Natural killer cell treated with Interleukin-12 subunit alpha and Interleukin-12 subunit beta and Interleukin-15 and Interleukin-18, amount 100 ng/mL, for 72 hours (primary cell): ENCODE data around the gene PDE6H. TPM values are rescaled to one million over a fixed set of nuclear protein-coding genes. Genes with fewer than 3 reads are reported as not detected.

ENCODE experiments used
- ATAC-seq, 2 donors: fragments of 150-1000 bp; cut with Tn5 transposase in 1 of 2; sonication (Bioruptor Pico), chemical (Tn5 transposase) in 1 of 2; 2 replicates each; pipeline ENCODE4 v1.10.0; 2021
- DNase-seq: peaks from one replicate; pipeline ENCODE4 v3.0.0; 2022; ENCODE audit warnings: low spot score
- H3K27ac Mint-ChIP-seq, 2 donors: 1 replicate in 1 of 2; 2 replicates in 1 of 2; pipeline ENCODE4 v1.8.0; 2022; ENCODE audit warnings: mixed read lengths in 2 of 2, mild to moderate bottlenecking in 1 of 2, moderate library complexity in 1 of 2
- H3K27me3 Mint-ChIP-seq, 2 donors: 1 replicate in 1 of 2; 2 replicates in 1 of 2; pipeline ENCODE4 v1.8.0; 2022; ENCODE audit warnings: mixed read lengths in 2 of 2
- H3K36me3 Mint-ChIP-seq: one replicate; pipeline ENCODE4 v1.8.0; 2022; ENCODE audit warnings: mixed read lengths
- H3K4me1 Mint-ChIP-seq, 2 donors: 1 replicate in 1 of 2; 2 replicates in 1 of 2; pipeline ENCODE4 v1.8.0; 2022; ENCODE audit warnings: low read depth in 2 of 2, mixed read lengths in 2 of 2, mild to moderate bottlenecking in 1 of 2
- H3K4me3 Mint-ChIP-seq: one replicate; pipeline ENCODE4 v1.8.0; 2022; ENCODE audit warnings: mixed read lengths
- H3K9me3 Mint-ChIP-seq: 2 replicates; pipeline ENCODE4 v1.8.0; 2022; ENCODE audit warnings: mixed read lengths
- total RNA-seq, 2 donors: library from RNA; stranded (reverse); gene quantifications; one replicate each; pipeline ENCODE4 v1.2.3, GENCODE V29; 2022

The PDE6H gene
- total RNA-seq, 2 donors from 2014 or later, result not detected

DNA sequence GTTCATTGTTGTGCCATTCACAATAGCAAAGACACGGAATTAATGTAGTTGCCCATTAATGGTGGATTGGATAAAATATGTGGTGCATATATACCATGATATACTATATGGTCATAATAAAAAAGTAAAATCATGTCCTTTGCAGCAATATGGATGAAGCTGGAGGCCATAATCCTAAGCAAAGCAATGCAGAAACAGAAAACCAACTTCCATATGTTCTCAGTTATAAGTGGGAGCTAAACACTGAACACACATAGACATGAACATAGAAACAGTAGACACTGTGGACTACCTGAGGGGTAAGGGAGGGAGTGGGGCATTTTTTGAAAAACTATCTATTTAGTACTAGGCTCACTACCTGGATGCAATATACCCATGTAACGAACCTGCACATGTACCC is 31.5 kb upstream of the PDE6H start:
- ATAC-seq, result no peak
- DNase-seq, result no peak
- peaks cover 67% of the 10 kb centered on the region for H3K36me3 Mint-ChIP-seq
- H3K27me3 Mint-ChIP-seq, result no peaks in the 10 kb centered on the region
- H3K9me3 Mint-ChIP-seq, result no peaks in the 10 kb centered on the region
- no peak overlapping the region for H3K4me3 Mint-ChIP-seq
- no peak overlapping the region for H3K27ac Mint-ChIP-seq
- peaks cover 28 to 45% of the 10 kb centered on the region in 2 donors for H3K4me1 Mint-ChIP-seq

DNA sequence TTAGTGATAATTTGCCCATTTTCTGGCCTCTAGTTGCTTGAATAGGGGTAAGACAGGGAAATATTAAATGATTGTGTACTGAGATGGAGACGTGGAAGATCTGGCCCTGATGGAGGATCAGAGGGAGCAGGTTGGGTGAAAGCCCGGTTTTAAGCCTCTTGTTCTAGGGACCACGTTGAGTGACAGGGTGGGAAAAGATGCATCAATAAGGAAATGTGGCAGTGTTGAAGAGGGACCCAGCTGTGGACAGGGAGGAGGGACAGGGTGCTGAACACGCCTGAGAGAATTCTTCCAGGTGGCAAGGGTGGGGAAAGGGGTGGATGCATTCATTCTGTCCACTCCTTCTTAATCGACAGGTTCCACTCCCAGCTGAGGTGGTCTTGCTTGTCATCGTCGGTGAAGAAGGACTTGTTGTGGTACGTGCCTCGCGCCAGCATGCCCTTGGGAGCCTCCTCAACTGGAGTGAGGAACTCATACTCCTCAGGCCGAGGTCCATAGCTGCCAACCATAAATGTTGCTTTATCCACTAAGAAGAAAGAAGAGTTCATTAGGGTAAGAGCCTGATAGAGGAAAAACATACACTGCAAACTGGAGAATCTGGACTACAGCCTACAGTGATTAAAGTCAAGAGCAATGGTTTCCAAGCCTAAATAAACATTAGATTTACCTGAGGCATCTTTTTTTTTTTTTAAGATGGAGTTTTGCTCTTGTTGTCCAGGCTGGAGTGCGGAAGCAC is 30.5 kb upstream of the PDE6H start:
- no peaks in the 10 kb centered on the region for H3K27me3 Mint-ChIP-seq
- peak overlapping the region; percentile 6 to 35 for H3K27ac Mint-ChIP-seq
- no peak for ATAC-seq
- no peak overlapping the region for H3K4me3 Mint-ChIP-seq
- peaks cover 30 to 50% of the 10 kb centered on the region in 2 donors for H3K4me1 Mint-ChIP-seq
- DNase-seq, result no peak
- no peaks in the 10 kb centered on the region for H3K9me3 Mint-ChIP-seq
- peaks cover 73% of the 10 kb centered on the region for H3K36me3 Mint-ChIP-seq

DNA sequence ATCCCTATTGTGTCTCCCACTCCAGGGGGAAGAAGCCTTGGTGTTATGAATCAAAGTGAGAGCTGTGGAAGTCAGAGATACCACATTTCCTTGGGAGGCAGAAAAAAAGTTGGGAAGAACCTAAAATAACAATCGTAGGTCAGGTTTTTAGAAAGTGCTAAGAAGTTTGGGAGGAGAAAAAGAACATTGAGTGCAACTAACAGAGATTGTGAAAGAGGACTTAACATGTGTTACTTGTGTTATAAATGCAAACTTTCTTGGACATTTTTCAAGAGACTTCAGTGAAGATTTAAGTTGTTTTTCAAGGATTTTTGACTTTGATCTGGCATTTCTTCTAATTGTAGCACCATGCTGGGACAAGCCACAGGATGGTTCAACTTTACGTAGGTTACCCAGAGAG is 26.7 kb upstream of the PDE6H start:
- Mint-ChIP-seq H3K4me3 (peak overlapping the region; percentile 69), H3K36me3 (peaks cover 74% of the 10 kb centered on the region), H3K27me3 (no peaks in the 10 kb centered on the region), H3K27ac (peak overlapping the region; percentile 89 to 92), H3K9me3 (no peaks in the 10 kb centered on the region), H3K4me1 (peaks cover 47 to 57% of the 10 kb centered on the region in 2 donors)
- no peak for ATAC-seq
- no peak for DNase-seq

DNA sequence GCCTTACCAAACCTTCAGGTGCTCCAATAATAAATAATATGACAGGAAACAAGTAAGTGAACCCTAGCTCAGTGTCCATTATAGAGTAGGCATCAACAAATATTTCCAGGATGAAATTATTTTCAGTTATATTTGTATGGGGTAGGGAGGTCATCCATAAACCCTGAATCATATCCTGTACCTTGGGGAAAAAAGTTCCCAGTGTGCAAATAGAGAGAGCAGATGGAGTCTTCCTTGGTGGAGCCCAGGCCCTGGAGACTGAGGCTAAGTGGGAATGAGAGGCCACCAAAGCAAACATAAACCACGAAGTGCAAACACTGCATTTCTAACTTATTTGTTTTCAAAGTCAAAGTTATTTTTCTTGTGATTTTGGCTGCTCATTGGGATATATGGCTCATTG is 26.0 kb upstream of the PDE6H start:
- DNase-seq (no peak), ATAC-seq (no peak)
- Mint-ChIP-seq H3K27me3 (no peaks in the 10 kb centered on the region), H3K4me1 (peaks cover 54 to 64% of the 10 kb centered on the region in 2 donors), H3K9me3 (no peaks in the 10 kb centered on the region), H3K36me3 (peaks cover 77% of the 10 kb centered on the region), H3K4me3 (peak overlapping the region; percentile 69), H3K27ac (peak overlapping the region; percentile 89 to 92)

DNA sequence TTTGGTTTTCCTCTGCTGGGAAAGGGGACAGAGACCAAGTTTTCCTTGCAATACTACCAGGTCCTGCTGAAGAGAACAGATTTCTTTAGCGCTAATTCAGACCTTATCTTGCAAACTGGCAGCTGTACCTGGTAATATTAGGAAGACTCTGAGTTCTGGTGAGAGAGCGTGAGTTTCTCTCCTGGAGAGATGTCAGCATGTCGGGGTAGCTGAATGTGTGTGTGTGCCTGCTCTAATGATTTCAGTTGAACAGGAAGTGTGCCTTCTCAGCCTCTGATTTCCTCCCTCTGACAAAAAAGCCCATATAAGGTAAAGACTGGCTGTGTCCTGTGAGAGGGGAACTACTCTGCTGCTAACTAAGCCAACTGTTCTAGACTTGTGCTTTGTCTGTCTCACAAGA is 24.2 kb upstream of the PDE6H start:
- ATAC-seq, result peak; percentile 92 to 93
- Mint-ChIP-seq H3K9me3 (no peaks in the 10 kb centered on the region), H3K4me1 (peaks cover 63 to 82% of the 10 kb centered on the region in 2 donors), H3K4me3 (peak overlapping the region; percentile 83), H3K27me3 (no peaks in the 10 kb centered on the region), H3K27ac (peak overlapping the region; percentile 89 to 92), H3K36me3 (peaks cover 73% of the 10 kb centered on the region)
- DNase-seq, result peak; percentile 75

DNA sequence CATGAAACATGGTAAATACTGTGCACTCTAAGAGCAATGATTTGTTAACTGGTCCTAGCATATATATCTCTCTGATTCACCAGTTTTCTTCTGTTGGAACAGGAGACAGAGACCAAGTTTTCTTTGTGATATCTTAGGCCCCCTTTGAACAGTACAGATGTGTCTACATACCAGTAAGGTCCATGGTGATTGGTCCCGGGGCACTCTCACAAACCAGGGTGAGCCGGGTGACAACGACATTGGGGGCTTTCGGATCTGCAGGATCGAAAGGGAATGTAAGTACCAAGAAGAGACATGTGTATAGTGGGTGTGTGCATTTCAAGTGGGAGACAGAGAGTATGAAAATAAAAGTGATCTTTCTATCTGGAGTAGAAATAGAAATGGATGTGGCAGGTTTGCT is 23.2 kb upstream of the PDE6H start:
- H3K4me1 Mint-ChIP-seq, result peaks cover 71 to 92% of the 10 kb centered on the region in 2 donors
- DNase-seq (no peak), ATAC-seq (no peak)
- no peaks in the 10 kb centered on the region for H3K27me3 Mint-ChIP-seq
- peak overlapping the region; percentile 89 to 92 for H3K27ac Mint-ChIP-seq
- H3K4me3 Mint-ChIP-seq, result peak overlapping the region; percentile 83
- peaks cover 71% of the 10 kb centered on the region for H3K36me3 Mint-ChIP-seq
- no peaks in the 10 kb centered on the region for H3K9me3 Mint-ChIP-seq

DNA sequence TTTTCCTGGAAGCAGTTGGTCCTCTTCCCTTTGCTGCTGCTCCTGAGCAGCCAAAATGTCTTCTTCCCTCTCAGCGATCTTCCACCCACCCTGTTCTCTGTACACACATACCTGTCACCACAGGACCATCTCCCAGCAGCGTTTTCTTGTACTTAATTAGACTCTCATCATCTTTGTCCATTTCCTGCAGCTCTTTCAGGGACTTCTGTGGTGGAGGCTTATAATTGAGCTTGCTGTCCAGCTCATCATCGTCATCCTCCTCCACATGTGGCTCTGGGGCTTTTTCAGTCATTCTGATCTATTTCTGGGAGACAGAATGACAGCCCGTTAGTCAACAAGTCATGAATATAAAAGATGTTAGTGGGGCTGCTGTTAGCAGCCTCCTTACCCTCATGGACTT is 22.4 kb upstream of the PDE6H start:
- Mint-ChIP-seq H3K36me3 (peaks cover 63% of the 10 kb centered on the region), H3K4me1 (peaks cover 69 to 92% of the 10 kb centered on the region in 2 donors), H3K4me3 (peak overlapping the region; percentile 83), H3K27ac (peak overlapping the region; percentile 89 to 92), H3K9me3 (no peaks in the 10 kb centered on the region), H3K27me3 (no peaks in the 10 kb centered on the region)
- ATAC-seq (peak in 1 of 2 donors; percentile 34), DNase-seq (no peak)

DNA sequence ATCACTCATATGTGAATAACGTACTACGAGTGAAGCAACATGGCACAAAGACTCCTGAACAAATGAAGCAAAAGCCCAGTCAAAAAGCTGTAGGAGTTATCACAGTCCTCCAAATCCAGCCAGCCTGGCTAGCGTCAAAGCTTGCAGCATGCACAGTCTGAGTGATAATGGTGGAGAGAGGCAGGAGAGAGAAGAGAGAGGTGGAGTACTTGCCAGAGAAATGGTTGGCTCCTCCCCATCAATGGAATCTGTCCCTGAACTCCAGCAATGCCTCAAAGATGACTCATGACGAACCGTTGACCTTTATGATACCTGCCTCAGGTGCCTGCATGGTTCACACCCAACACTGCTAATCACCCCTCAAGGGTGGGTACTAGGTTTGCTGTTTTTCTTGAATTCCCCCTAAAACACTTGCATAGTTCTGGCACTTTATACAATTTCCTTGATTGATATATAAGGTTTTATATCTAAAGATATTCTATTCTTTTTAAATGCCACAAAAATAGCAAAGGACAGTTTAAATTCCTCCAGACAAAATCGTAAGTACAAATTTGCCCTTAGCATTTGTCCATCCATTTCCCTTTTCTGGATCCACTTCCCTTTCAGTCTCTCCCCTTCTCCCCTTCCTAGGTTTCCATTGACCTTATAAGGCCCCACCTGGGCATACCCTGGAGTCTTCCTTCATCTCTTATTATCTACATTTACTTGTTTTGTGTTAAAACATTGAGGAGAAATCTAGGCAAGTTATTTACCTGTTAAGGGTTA is 21.7 kb upstream of the PDE6H start:
- H3K36me3 Mint-ChIP-seq, result peaks cover 56% of the 10 kb centered on the region
- DNase-seq, result no peak

DNA sequence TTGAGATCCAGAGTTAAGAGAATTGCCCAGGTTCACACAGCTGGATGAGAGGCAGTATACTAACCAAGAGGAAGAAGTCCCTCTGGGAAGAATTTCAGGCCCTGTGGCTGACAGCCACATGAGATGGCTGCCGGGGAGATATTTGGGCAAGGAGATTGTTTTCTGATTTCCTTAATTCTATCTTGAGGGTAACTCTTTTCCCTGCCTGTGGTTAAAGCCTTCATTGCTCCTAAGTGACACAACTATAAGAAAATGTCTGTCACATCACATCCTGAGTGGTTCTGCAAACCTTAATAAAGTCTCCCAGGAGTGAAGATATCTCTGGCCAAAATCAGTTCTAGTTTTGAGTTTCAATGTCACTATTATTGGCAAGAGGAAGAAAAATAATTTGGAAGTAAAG is 21.0 kb upstream of the PDE6H start:
- H3K36me3 Mint-ChIP-seq, result peaks cover 49% of the 10 kb centered on the region
- H3K27ac Mint-ChIP-seq, result peak overlapping the region; percentile 89 to 92
- no peaks in the 10 kb centered on the region for H3K9me3 Mint-ChIP-seq
- DNase-seq (no peak), ATAC-seq (no peak)
- peak overlapping the region; percentile 83 for H3K4me3 Mint-ChIP-seq
- no peaks in the 10 kb centered on the region for H3K27me3 Mint-ChIP-seq
- peaks cover 75 to 88% of the 10 kb centered on the region in 2 donors for H3K4me1 Mint-ChIP-seq

More for the DNA sequence above, 21.7 kb upstream of the PDE6H start:
- Mint-ChIP-seq H3K27ac (peak overlapping the region; percentile 89 to 92), H3K9me3 (no peaks in the 10 kb centered on the region), H3K4me3 (peak overlapping the region; percentile 83), H3K27me3 (no peaks in the 10 kb centered on the region), H3K4me1 (peaks cover 74 to 88% of the 10 kb centered on the region in 2 donors)
- no peak for ATAC-seq

DNA sequence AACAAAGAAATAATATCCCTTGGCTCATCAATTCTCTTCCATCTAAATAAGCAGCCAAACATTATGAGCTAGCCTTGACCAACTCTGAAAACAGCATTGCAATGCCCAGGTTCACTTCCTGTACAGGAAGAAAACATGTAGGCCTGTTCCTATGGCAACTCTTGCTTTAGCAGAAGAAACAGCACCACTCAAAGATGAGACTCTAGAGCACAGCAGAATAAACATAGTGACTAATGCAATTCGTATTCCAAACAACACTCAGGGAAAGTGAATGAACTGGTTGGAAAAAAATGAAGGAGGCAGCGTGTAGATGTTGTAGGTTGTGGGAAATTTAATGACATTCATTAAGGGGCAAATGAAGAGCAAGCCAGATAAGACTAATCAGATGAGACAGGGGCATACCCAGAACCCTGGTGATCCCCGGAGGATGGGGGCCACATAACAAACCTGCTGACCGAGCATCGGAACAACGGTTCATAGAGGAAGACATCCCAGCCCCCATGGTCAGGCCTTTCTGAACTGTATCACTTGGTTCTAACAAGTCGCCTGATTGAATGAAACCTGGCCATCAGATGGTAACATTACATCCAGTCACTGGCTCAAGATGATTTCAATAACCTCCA is 20.4 kb upstream of the PDE6H start:
- Mint-ChIP-seq H3K4me3 (peak overlapping the region; percentile 83), H3K27ac (peak overlapping the region; percentile 89 to 92), H3K4me1 (peaks cover 75 to 88% of the 10 kb centered on the region in 2 donors), H3K36me3 (peaks cover 43% of the 10 kb centered on the region), H3K27me3 (no peaks in the 10 kb centered on the region), H3K9me3 (no peaks in the 10 kb centered on the region)
- DNase-seq, result no peak
- peak; percentile 77 to 79 for ATAC-seq

DNA sequence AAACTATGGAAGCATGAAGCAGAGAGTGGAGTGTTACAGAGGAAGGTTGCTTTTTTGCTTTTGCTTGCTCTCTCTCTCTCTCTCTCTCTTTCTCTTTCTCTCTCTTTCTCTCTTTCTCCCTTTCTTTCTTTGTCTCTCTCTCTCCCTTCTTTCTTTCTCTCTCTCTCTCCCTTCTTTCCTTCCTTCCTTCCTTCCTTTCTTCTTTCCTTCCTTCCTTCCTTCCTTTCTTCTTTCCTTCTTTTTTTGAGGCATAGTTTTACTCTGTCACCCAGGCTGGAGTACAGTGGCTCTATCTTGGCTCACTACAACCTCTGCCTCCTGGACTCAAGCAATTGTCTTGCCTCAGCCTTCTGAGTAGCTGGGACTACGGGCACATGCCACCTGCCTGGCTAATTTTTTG is 19.1 kb upstream of the PDE6H start:
- no peak for DNase-seq
- peaks cover 36% of the 10 kb centered on the region for H3K36me3 Mint-ChIP-seq
- H3K27ac Mint-ChIP-seq, result peak overlapping the region; percentile 89 to 92
- no peak for ATAC-seq
- no peaks in the 10 kb centered on the region for H3K9me3 Mint-ChIP-seq
- peak overlapping the region; percentile 83 for H3K4me3 Mint-ChIP-seq
- H3K27me3 Mint-ChIP-seq, result no peaks in the 10 kb centered on the region
- H3K4me1 Mint-ChIP-seq, result peaks cover 80 to 89% of the 10 kb centered on the region in 2 donors

DNA sequence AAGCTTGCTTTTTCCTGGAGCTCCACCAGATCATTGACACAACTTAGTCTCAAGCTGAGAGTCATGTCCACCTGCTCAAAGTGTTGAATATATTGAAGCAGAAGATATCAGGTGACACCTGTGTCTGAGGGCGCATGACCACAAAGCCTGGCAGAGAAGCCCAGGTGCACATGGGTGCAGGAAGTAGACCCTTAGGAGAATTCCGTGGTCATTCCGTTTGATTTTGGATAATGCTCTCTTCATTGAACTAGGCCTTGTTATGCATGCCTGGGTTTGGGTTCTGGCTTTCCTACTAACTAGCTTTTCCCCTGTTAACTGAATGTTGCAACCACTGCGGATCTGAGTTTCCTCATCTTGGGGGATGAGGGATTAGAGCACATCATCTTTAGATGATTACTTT is 18.6 kb upstream of the PDE6H start:
- peaks cover 80 to 88% of the 10 kb centered on the region in 2 donors for H3K4me1 Mint-ChIP-seq
- H3K36me3 Mint-ChIP-seq, result peaks cover 30% of the 10 kb centered on the region
- DNase-seq (no peak), ATAC-seq (no peak)
- H3K4me3 Mint-ChIP-seq, result peak overlapping the region; percentile 83
- H3K9me3 Mint-ChIP-seq, result no peaks in the 10 kb centered on the region
- H3K27me3 Mint-ChIP-seq, result no peaks in the 10 kb centered on the region
- peak overlapping the region; percentile 89 to 92 for H3K27ac Mint-ChIP-seq

DNA sequence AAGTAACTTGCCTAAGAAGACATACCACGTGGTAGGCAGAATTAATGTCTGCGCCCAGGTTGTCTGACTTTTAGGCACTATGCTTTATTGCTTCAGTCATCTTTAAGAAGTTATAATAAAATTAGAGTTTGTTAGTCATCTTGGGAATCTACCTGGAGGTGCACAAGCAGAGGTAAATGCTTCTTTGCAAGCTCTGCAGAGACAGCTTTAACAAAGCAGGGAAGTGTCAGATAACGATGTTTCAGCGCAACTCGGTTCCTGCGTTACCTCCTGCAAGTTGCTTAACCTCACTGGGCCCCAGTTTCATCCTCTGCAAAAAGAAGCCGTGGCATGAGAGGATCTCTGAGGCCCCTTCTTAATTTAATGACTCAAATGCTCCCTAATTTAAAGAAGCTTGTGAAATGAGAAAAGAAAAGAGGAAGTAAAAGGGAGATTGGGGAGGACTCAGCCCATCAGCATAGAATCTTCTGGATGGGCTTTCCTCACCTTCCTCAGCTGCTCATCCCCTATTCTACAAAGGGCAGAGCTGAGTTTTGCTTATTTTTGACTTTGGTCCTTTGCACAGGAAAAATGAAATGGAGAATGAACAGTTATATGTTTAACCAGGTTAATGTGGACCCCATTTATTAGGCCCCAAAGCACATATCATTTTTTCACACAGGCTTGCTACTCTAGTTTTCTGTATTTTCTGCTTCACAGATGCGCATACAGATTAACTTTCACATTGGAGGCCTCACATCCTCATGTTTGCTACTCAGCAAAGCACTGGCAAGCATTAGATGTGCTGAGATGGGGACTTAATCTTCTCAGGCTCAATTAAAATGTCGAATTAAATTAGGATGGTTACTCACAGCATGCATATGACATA is 16.6 kb upstream of the PDE6H start:
- Mint-ChIP-seq H3K27ac (peak overlapping the region; percentile 97 to 99), H3K36me3 (peaks cover 22% of the 10 kb centered on the region), H3K4me1 (peaks cover 74 to 85% of the 10 kb centered on the region in 2 donors), H3K9me3 (no peaks in the 10 kb centered on the region), H3K27me3 (no peaks in the 10 kb centered on the region), H3K4me3 (peak overlapping the region; percentile 99)
- ATAC-seq, result peak; percentile 40 to 46
- DNase-seq, result peak; percentile 68
